ENCODE data around the gene EVI5.

The EVI5 gene

DNA sequence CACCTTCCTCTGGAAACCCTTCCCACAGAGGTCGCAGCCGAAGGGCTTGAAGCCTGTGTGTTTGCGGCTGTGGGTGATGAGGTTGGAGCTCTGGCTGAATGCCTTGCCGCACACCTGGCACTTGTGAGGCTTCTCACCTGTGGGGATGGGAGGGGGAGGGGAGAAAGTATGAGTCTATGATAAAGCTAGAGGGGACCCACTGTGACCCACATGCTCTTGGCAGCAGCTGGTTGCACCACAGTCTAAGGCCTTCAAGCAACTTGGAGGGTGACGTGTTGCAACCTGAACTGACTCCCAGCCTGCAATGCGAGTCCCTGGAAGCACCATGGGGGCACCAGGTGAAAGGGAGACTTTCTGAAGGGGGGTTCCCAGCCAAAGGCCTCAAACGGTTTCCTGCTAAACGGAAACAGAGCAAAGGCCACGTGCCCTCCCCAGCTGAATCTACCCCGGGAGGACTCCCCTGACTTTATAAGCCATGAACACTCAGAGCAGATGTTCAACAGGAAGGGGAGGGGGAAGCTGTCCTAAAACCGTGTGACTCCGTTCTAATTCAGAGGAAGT is 308.8 kb downstream of the EVI5 start:
- Histone ChIP-seq H3K4me2 (ENCODE audit: low read length) (peak overlapping the region; percentile 30), H4K20me1 (ENCODE audit: insufficient read depth, low read length) (no peaks in the 10 kb centered on the region), H3K9ac (ENCODE audit: low read length) (no peak overlapping the region), H3K79me2 (ENCODE audit: low read length) (no peaks in the 10 kb centered on the region), H3K27me3 (ENCODE audit: low read depth, low read length) (no peaks in the 10 kb centered on the region), H3K9me3 (ENCODE audit: insufficient read depth, low read length) (no peaks in the 10 kb centered on the region), H3K4me3 (ENCODE audit: low read length) (no peak overlapping the region), H2AFZ (ENCODE audit: low read depth, low read length) (peak overlapping the region; percentile 54; the same call in 1 of the 2 replicates), H3K27ac (ENCODE audit: low read length) (0 out of 2 replicates have a peak overlapping the region, but pooled peaks have one; percentile 4), H3K36me3 (replicated peaks; ENCODE audit: low read depth, low read length) (peaks cover 12% of the 10 kb centered on the region), H3K4me1 (ENCODE audit: low read length) (peaks cover 39% of the 10 kb centered on the region)
- TF ChIP-seq, protein P1, sequence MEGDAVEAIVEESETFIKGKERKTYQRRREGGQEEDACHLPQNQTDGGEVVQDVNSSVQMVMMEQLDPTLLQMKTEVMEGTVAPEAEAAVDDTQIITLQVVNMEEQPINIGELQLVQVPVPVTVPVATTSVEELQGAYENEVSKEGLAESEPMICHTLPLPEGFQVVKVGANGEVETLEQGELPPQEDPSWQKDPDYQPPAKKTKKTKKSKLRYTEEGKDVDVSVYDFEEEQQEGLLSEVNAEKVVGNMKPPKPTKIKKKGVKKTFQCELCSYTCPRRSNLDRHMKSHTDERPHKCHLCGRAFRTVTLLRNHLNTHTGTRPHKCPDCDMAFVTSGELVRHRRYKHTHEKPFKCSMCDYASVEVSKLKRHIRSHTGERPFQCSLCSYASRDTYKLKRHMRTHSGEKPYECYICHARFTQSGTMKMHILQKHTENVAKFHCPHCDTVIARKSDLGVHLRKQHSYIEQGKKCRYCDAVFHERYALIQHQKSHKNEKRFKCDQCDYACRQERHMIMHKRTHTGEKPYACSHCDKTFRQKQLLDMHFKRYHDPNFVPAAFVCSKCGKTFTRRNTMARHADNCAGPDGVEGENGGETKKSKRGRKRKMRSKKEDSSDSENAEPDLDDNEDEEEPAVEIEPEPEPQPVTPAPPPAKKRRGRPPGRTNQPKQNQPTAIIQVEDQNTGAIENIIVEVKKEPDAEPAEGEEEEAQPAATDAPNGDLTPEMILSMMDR (IDR thresholded peaks at IDR 0.05; ENCODE audit: low read depth, low read length) = no peak
- no peak for TF ChIP-seq EZH2phosphoT487 (IDR thresholded peaks at IDR 0.05; ENCODE audit: low read depth)

DNA sequence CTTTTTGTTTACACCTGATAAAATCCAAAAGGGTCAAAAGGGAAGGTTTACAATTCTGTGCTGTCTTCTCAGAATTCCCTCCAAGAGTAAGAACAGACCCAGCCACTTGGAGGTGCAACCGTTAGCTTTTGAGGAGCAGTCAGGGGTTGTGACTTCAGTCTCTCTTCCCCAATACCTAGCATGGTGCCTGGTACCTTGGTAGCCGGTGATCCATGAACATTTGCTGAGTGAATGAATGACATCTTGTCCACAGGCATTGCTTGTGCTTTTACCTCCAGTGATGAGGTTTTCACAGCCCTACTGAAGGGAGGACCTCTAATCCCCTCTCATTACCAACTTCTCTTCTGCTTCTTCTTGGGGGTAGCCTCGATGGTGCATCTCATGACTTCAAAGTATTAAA is 309.9 kb downstream of the EVI5 start:
- H3K9me3 ChIP-seq (ENCODE audit: insufficient read depth, low read length) = no peaks in the 10 kb centered on the region
- H3K27me3 ChIP-seq (ENCODE audit: low read depth, low read length) = no peaks in the 10 kb centered on the region
- no peak overlapping the region for H3K9ac ChIP-seq (ENCODE audit: low read length)
- no peaks in the 10 kb centered on the region for H4K20me1 ChIP-seq (ENCODE audit: insufficient read depth, low read length)
- H3K4me1 ChIP-seq (ENCODE audit: low read length) = peaks cover 39% of the 10 kb centered on the region
- H3K36me3 ChIP-seq (replicated peaks; ENCODE audit: low read depth, low read length) = peaks cover 12% of the 10 kb centered on the region
- H3K4me2 ChIP-seq (ENCODE audit: low read length) = peak overlapping the region; percentile 79
- no peak overlapping the region for H3K4me3 ChIP-seq (ENCODE audit: low read length)
- H2AFZ ChIP-seq (ENCODE audit: low read depth, low read length) = no peak overlapping the region
- H3K79me2 ChIP-seq (ENCODE audit: low read length) = no peaks in the 10 kb centered on the region
- H3K27ac ChIP-seq (ENCODE audit: low read length) = peak overlapping the region; percentile 62; the same call in 1 of the 2 replicates
- TF ChIP-seq, protein P1 (IDR thresholded peaks at IDR 0.05; ENCODE audit: low read depth, low read length) = no peak
- TF ChIP-seq EZH2phosphoT487 (IDR thresholded peaks at IDR 0.05; ENCODE audit: low read depth) = no peak

DNA sequence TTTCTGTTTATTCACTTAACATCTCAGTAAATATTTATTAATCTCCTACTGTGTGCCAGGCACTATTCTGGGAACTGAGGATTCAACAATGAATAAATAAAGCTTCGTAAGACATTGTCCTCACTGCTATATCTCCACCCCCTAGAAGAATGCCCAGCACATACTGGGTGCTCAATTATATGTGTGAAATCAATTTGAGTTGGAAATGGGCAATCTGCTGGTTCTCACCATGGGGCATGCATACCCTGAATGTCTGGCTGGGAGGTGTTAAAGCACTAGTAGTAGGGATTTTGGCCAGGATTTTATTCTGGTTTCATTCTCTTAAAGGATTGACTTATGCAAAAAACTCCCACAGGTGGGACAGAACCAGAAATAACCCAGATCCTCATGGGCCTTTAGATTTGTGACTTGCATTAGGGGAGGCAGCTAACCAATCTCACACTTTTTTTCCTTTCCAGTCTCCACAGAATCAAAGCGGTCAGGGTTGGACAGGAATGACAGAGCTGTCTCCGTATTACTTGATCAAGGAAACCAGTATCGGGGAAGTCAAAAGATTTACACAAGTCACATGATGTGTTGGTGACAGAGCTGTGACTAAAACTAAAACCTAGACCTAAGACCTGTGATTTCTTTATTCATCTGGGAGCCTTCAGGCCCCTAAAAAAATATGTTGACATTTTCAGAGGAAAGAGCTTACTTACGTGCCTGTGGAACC is 311.0 kb downstream of the EVI5 start:
- Histone ChIP-seq H3K79me2 (ENCODE audit: low read length) (no peaks in the 10 kb centered on the region), H3K4me1 (ENCODE audit: low read length) (peaks cover 39% of the 10 kb centered on the region), H3K27me3 (ENCODE audit: low read depth, low read length) (no peaks in the 10 kb centered on the region), H3K9me3 (ENCODE audit: insufficient read depth, low read length) (no peaks in the 10 kb centered on the region), H3K36me3 (replicated peaks; ENCODE audit: low read depth, low read length) (peaks cover 12% of the 10 kb centered on the region), H2AFZ (ENCODE audit: low read depth, low read length) (no peak overlapping the region; the same call in 1 of the 2 replicates), H4K20me1 (ENCODE audit: insufficient read depth, low read length) (no peaks in the 10 kb centered on the region), H3K4me2 (ENCODE audit: low read length) (peak overlapping the region; percentile 79), H3K4me3 (ENCODE audit: low read length) (peak overlapping the region; percentile 54), H3K9ac (ENCODE audit: low read length) (peak overlapping the region; percentile 32; the same call in 1 of the 2 replicates), H3K27ac (ENCODE audit: low read length) (peak overlapping the region; percentile 62)
- TF ChIP-seq EZH2phosphoT487 (IDR thresholded peaks at IDR 0.05; ENCODE audit: low read depth) = no peak
- TF ChIP-seq, protein P1 (IDR thresholded peaks at IDR 0.05; ENCODE audit: low read depth, low read length) = no peak

DNA sequence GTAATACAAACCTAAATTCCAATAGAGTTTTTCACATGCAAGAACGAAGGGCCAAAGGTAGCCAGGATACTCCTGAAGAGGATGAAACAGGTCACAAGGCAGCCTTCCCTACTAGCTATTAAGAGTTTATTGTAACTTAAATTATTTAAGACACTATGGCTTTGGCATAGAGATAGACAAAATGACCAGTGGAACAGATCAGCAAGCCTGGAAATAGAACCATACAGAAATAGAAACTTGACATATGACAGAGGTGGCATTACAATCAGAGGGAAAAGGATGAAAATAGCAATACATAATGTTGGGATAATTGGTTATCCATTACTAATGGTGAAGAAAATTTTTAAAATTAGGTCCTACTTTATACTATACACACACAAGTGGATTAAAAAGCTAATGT is 314.7 kb downstream of the EVI5 start:
- TF ChIP-seq EZH2phosphoT487 (IDR thresholded peaks at IDR 0.05; ENCODE audit: low read depth) = no peak
- TF ChIP-seq, protein P1 (IDR thresholded peaks at IDR 0.05; ENCODE audit: low read depth, low read length) = no peak
- Histone ChIP-seq H3K27ac (ENCODE audit: low read length) (no peak overlapping the region), H3K27me3 (ENCODE audit: low read depth, low read length) (no peaks in the 10 kb centered on the region), H3K4me2 (ENCODE audit: low read length) (no peak overlapping the region), H3K36me3 (replicated peaks; ENCODE audit: low read depth, low read length) (peaks cover 2% of the 10 kb centered on the region), H4K20me1 (ENCODE audit: insufficient read depth, low read length) (no peaks in the 10 kb centered on the region), H2AFZ (ENCODE audit: low read depth, low read length) (no peak overlapping the region), H3K4me1 (ENCODE audit: low read length) (peaks cover 26% of the 10 kb centered on the region), H3K79me2 (ENCODE audit: low read length) (no peaks in the 10 kb centered on the region), H3K9me3 (ENCODE audit: insufficient read depth, low read length) (no peaks in the 10 kb centered on the region), H3K9ac (ENCODE audit: low read length) (no peak overlapping the region), H3K4me3 (ENCODE audit: low read length) (no peak overlapping the region)

Data from OCI-LY3 (cell line).